NCI-H1417 (cell line): Measurements from ENCODE around the gene LZTS2.
"Not testable (repeated sequence)": the region's sequence is repeated elsewhere in the genome, so short reads cannot be mapped to it uniquely, and the experiment has no call there.

Experiments used
- DNase-seq, 3 experiments: peaks; one replicate each; lab custom pipeline; 2025; lab: John Stamatoyannopoulos, UW

The LZTS2 gene

GRCh38 chr10:100999742-101000126 is at the start of gene LZTS2:
Gene LZTS2, plus strand, starts transcription at chr10:100999808. Its CDS starts 2,731 bp downstream, at chr10:101002539.
- DNase-seq: no peak

- DNase-seq: no peak
Observed at GRCh38 chr10:100960251-100960650, 39.4 kb upstream of the LZTS2 start.

- DNase-seq: no peak
Observed at GRCh38 chr10:100962351-100963080, 37.1 kb upstream of the LZTS2 start.

- no peak for DNase-seq
Observed at GRCh38 chr10:100963826-100964225, 35.8 kb upstream of the LZTS2 start.

GRCh38 chr10:100965820-100966219 is 33.8 kb upstream of the LZTS2 start:
- no peak for DNase-seq

- no peak for DNase-seq
Observed at GRCh38 chr10:100966887-100967286, 32.7 kb upstream of the LZTS2 start.

GRCh38 chr10:100967332-100967731 is 32.3 kb upstream of the LZTS2 start:
- DNase-seq: no peak

GRCh38 chr10:100968062-100968736 is 31.4 kb upstream of the LZTS2 start:
- peak in 1 of 3 experiments; percentile 4 for DNase-seq

- no peak for DNase-seq
Observed at GRCh38 chr10:100968863-100969186, 30.8 kb upstream of the LZTS2 start.

GRCh38 chr10:100969187-100970075 is 30.2 kb upstream of the LZTS2 start, which contains the start of gene SEMA4G:
Gene SEMA4G, plus strand, starts transcription at chr10:100969504. Its CDS starts 3,409 bp downstream, at chr10:100972913.
- peak; percentile 7 to 63 (median 50) for DNase-seq

- DNase-seq: peak in 1 of 3 experiments; percentile 14
Observed at GRCh38 chr10:100970076-100970913, 29.3 kb upstream of the LZTS2 start.

- DNase-seq: no peak
Observed at GRCh38 chr10:100970914-100971811, 28.4 kb upstream of the LZTS2 start.

GRCh38 chr10:100972115-100972903 is 27.3 kb upstream of the LZTS2 start:
- no peak for DNase-seq

GRCh38 chr10:100972904-100973535 is 26.6 kb upstream of the LZTS2 start:
- DNase-seq: no peak

- not testable (repeated sequence) for DNase-seq
Observed at GRCh38 chr10:100975397-100975796, 24.2 kb upstream of the LZTS2 start.

GRCh38 chr10:100976906-100977305 is 22.7 kb upstream of the LZTS2 start:
- no peak for DNase-seq

- DNase-seq: no peak
Observed at GRCh38 chr10:100977436-100977835, 22.2 kb upstream of the LZTS2 start.

- DNase-seq: no peak
Observed at GRCh38 chr10:100978121-100978900, 21.3 kb upstream of the LZTS2 start.

- no peak for DNase-seq
Observed at GRCh38 chr10:100978901-100979195, 20.8 kb upstream of the LZTS2 start.
